ENCODE data around the gene FGFRL1.

The FGFRL1 gene

DNA sequence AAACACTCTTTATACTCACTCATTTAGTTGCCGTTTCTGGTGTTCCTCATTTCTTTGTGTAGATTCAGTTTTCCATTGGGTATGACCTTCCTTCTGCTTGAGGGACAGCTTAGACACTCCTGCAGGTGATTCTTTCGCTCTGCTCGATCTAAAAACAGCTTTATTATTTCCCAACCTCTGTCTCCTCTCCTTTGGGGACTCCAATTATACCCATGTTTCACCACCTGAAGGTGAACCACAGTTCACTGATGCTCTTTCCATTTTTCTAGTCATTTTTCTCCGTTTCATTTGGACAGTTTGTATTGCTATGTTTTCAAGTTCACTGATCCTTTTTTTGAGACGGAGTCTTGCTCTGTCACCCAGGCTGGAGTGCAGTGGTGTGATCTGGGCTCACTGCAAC lies 4.6 kb upstream of the FGFRL1 start:
- DNase-seq (ENCODE audit: low read depth in 3 of 3), result no peak

DNA sequence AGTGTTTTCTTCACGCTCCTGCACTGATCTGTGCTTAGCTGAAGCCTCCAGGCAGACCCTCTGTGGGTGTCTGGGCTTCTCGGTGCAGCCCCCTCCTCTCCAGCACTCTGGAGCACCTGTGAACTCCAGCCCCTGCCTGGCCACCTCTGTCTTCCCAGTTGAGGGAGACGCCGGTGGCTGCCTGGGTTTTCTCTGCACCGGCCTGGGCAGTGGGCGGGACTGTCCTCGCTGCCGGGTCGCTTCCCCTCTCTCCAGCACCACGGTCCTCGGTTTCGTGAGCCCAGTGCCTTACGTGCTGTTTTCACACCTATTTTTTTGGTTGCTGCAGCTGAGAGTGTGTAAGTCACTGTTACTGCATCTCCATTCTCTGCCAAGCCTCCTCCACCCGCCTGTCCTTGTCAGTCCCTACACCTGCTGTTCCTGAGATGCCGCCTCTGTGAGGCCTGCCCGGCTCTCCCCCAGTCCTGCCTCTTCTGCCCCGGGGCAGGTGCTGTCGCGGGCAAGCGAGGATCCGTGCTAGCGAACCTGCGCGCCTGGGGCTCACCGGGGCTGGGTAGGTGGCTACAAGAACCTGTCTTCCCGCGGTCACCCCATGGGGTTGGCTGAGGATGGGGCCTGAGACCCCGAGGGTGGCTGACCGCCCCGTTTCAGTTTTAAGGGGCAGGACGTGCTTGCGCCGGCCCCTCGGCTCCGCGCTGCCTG lies 2.4 kb upstream of the FGFRL1 start:
- peak in 1 of 3 experiments; percentile 19 for DNase-seq (ENCODE audit: low read depth in 3 of 3)

DNA sequence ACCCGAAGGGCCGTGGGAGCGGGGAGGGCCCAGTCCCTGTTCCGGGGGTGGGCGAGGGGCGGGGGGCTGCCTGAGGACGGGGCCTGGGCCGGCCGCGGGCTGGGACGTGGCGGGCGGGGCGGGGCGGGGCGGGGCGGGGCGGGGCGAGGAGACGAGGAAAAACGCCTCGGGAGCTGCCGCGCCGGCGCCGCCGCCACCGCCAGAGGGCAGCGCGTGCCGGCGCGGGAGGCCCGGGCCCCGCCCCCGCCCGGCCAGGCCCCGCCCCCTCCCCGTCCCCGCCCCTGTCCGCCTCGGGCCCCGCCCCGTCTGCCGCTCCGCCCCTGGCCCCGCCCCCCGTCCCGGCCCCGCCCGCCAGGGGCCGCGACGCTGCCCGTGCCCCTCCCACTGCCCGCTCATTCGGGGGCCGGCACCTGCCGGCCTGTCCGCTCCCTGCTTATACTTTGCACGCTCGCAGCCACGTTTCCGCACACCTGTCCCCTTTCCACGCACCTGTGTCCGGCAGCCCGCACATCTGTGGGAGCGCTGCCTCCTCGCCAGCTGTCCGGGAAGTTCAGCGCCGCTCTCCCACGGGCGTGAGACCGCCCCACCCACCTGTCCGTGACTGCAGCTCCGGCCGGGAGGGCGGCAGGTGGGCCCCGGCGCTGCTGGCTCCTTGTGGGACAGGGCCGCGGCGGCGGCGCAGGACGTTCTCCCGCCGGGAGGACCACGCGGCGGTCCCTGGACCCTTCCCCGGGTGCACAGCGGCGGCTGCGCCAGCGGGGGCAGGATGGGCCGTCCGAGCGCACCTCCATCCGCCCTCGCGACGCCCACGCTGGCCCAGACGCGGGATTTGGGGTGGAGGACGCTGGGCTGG lies 1.7 kb upstream of the FGFRL1 start:
- DNase-seq (ENCODE audit: low read depth in 3 of 3), result peak; percentile 55 to 77 (median 64)

DNA sequence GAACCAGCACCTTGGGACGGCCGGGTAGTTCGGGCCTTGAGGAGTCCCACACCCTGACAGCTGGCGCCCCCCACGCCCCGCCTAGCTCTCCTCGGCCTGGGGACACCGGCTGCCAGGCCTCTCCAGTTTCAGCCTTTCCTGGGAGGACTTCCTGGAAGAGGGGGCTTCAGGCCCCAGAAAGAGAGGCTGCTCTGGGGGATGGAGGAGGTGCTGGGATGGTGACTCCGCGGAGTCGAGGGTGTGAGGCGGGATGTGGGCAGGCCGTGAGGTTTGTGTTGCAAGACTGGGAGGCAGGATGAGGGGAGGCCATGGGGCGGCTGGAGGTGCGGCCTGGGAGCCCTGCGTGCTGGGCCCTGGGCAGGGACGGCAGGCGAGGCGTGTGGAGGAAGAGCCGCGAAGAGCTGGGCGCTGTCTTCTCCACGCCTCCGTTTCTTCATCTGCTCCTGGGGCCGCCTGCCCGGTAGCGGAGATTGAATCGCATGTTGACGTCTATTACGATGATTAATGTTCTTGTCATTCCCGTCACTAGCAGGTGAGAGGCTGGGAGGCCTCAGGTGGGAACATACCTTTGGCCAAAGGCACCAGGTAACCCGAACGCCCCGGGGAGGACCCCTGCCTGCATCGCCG lies 918 bp upstream of the FGFRL1 start:
- DNase-seq (ENCODE audit: low read depth in 3 of 3), result peak; percentile 31 to 46 (median 43)

DNA sequence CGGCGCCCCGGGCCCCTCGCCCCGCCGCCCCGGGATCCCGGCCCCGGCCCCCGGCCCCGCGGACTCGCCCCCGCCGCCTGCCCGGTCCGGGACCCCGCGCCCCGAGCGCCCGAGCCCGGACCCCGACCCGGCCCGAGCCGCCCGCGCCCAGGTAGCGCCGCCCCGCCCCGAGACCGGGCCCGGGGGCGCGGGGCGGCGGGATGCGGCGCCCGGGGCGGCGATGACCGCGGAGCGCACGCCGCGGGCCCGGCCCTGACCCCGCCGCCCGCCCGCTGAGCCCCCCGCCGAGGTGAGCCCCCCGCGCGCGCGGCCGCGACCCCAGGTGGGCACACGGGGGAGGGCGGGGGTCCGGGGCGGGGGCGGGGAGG lies 224 bp downstream of the FGFRL1 start:
- DNase-seq (ENCODE audit: low read depth in 3 of 3), result no peak

DNA sequence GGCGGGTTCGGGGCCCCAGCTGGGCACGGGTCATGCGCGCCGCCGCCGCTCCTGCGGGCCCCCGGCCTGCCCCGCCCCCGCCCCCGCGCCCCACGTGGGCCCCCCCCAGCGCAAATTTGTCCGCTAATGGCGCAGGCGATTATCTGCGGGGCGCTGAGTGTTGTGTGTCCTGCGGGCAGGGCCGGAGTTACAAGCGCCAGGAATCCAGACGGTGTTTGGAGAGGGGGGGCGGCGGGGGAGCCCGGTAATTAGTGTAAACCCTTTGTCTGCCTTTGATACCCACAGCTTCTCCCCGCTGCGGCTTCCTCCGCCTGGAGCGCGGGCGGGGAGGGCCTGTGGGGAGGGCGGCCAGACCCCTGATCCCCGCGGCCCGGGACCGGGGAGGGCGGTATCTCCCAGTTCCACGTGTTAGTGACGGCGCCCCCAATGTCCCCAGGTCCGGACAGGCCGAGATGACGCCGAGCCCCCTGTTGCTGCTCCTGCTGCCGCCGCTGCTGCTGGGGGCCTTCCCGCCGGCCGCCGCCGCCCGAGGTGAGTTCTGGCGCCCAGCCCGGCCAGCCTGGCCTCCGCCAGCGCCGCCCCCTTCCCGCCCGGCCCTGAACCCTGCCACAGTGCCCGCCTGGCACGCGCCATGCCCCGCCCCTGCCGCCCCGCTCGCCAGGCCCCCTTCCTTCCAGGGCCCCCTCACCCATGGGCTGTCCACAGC lies 761 bp downstream of the FGFRL1 start:
- peak in 2 of 3 experiments; percentile 13 to 26 for DNase-seq (ENCODE audit: low read depth in 3 of 3)

DNA sequence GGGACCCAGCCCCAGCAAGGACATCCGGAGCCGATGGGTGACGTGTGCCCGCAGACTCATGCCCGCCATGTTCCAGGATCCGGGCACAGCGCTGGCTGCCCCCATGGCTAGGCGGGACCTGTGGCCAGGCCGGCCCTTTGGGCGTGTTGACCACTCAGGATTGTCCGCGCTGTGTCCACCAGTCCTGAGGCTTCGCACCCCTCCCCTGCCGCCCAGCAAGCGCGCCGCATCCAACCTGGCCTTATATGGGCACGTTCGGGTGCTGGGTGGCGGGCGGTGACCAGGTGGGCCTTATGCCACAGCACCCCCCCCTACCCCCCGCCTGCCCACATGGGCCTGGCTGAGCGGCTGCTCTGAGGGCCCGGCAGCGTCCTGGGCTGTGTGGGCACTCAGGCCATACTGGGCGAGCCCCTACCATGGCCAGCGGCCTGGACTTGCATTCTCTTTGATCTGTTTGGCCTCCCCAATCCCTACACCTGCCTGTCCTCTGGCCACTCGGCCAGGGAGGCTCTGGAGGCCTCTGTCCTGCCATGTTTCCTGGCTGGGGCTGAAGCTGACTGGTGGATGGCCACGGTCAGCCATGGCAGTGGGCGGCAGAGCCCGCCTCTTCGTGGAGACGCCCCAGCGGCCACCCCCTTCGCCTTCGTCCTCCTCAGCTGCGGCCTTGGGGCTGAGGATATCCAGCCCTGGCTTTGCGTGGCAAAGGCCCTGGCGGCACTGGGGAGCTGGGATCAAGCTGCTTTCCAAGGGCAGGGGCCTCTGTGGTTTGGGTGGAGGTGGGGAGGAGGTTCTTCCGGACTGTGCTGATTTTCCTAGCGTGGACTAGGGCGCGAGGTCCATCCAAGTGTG lies 2.0 kb downstream of the FGFRL1 start:
- no peak for DNase-seq (ENCODE audit: low read depth in 3 of 3)

DNA sequence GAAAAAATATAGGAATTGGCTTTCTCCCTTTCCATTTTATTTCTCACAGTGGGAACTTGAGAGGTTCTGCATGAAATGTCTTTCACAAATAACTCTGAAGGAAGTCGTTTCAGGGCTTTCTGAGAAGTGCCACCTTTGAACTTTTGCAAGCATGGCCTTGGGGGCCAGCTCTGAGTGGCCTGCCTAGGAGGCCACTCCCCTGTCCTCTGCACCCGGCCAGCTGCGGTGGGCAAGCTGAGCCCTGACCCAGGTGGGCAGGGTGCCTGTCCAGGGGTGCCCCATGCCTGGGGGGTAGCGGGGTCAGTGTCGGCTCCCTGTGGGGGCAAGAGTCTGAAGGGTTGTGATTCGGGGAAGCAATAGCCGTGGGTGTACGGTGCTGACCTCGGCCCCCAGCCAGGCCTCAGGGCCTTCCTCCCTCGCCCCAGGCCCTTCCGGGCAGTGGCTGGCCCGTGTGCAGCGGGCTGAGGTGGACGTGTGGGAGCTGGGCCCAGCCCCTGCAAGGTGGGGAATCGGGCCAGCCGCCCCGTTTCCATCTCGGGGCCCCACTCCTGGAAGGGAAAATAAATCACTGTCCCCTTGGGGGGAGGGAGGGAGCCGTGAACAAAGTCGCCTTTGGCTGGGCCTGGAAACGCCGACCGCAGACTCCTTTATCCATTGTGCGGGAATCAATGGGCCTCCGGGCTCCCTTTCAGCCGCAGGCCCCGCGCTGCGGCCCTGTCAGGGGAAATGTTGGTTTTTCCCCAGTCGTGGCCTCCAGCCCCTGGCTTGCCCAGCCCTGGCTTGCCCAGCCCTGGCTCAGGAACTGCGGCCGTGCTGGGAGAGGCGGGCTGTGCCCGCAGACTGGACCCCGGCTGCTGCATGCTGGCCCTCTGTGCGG lies 3.1 kb downstream of the FGFRL1 start:
- DNase-seq (ENCODE audit: low read depth in 3 of 3), result no peak

DNA sequence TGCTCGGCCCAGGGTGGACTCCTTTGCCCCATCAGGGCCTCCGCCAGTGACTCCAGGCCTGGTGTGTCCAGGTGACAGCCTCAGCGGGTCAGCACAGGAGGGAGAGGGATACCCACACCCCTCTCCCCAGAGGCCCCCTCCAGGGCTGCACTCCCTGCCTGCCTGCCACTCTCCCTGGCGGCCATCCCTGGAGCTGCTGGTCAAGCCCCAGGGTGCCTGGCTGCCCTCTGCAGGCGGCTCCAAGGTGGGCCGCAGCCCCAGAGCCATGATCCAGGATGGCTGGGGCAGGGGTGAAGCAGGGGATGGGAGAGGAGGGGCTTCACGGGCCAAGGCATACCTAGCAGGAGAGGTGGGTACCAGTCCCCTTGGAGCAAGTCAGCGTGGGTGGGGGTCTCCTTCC lies 3.8 kb downstream of the FGFRL1 start:
- no peak for DNase-seq (ENCODE audit: low read depth in 3 of 3)

DNA sequence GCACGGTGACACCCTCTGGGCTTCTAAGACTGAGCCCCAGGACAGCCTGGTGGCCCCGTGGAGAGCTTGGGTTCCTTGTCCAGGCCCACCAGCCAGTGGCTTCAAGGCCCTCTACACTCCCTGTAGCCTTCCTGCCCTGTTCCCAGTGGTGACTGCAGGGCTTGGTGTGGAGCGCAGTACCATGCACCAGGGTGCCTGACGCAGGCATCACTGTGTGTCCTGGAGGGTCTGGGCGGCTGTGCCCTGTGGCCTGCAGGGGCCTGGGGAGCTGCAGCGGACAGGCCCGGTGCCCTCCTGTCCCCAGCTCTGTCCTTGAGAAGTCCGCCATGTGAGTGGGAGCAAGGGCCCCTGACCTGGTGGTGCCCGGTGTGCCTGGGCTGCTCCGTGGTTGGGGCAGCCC lies 4.3 kb downstream of the FGFRL1 start:
- DNase-seq (ENCODE audit: low read depth in 3 of 3), result no peak

DNA sequence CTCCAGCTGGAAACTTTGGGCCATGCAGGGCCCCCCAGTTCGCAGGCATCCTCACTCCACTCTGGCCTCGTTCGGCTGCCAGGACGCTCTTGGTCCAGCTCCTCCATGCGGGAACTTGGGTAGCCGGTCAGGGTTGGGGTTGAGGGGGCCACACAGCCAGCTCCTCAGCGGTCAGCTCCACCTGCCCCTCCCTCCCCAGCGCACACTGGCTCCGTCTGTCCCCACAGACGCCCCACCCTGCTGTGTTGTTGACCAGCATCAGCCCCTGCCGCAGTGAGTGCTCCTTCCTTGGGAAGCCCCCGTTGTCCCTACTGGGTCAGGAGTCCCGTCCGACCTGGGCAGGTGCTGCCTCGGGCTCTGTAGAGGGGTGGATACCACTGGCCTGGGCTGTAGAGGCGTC lies 5.8 kb downstream of the FGFRL1 start:
- no peak for DNase-seq (ENCODE audit: low read depth in 3 of 3)

DNA sequence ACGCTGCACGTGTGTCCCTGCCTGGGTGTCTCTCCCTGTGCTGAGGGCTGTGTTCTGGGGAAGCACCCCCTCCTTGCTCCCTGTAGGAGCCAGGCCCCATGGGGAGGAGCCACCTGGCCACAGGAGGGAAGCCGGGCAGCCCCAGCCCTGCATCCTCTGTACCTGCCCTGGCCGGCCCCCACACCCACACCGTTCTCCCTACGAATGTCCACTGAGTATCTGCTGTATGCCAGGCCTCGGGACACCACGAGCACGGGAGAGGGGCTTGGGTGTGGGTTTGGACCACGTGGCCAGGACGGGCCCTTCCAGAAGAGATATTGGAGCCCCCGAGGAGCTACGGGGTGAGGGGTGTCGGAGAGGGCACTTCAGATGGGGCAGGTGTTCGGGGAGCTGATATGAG lies 6.3 kb downstream of the FGFRL1 start:
- DNase-seq (ENCODE audit: low read depth in 3 of 3), result no peak

DNA sequence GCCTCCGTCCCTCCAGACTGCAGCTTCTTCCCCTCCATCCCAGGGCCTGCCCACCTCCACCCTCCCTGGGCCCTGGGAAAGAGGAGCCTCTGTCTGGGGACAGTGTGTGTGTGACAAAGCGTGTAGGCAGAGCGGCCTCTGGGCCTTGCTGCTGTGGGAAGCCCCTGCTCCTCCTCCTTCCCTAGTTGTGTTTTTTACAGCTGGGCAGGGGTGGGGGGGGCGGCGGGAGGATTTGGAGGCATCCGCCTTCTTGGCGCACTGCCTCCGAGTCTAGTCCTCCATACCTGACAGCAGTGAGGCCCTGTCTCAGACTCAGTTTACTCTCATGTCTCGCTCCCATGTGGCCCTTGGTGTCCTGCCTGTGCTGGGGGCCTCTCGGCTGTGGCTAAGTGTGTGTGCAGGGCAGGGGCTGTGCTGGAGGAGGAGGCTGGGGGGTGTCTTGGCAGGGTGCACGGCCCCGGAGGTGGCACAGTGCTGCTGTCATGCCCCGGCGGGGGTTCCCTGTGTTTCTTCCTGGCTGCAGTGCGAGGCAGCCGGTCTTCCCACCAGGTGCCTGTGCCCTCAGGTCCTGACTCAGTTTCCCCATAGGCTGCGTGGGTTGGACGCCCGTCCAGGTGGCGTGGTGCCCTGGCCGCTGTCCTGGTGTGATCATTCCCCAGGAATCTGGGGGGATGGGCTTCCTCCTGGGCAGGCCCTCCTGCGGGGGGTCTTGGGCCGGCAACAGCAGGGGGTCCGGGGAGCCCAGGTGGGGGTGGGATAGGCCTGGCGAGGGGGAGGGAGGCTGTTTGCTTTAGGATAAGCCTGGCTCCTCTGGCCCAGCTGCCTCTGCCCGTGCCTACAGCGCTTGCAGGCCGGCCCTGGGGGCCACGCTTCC lies 7.0 kb downstream of the FGFRL1 start:
- DNase-seq (ENCODE audit: low read depth in 3 of 3), result no peak

DNA sequence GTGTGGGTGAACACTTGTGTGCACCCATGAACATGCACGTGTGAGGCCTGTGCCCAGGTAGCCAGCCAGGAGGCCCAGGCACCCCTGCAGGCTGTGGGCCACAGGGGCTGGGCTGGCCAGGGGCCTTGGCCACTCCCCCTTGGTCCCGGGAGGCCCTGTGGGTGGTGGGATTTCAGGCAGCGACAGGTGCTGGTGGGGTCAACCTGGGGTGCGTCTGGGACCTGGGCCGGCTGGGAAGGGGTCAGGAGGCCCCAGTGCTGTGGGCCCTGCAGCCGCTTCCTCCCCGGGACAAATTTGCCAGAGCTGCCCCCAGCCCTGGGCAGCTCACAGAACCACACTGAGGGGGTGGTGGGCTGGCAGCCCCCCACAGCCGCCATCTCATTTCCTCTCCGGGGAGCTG lies 7.9 kb downstream of the FGFRL1 start:
- no peak for DNase-seq (ENCODE audit: low read depth in 3 of 3)

DNA sequence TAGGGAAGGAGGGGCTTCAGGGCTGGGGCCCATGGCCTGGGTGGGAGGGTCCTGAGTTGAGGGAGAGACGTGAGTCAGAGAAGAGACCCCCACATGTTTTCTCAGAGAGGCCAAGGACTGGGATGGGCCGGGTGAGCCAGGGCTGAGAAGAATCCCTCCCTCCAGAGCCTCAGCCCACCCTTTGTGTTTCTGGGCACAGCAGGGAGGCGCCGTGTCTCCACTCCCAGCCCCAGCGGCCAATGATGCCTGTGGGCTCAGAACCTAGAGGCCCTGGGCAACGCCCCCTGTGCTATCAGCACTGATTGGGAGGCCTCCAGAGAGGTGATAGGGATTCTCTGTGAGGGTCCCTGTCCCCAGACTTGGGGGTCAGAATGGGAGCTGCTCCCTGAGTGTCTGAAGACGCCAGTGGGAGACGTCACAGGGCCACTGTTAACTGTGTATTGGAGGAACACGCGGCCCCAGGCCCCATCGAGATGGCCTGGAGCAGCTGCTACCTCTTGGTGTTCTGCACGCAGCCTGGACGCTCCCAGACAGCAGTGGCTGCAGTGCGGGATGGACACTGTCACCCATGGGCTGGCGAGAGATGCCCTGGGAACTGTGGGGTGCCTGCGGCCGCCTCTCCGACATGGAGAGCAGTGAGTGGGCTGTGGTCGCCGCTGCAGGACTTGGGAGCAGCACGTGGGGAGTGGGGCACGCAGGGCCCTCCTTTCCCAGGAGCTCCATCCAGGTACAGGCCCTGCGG lies 8.5 kb downstream of the FGFRL1 start:
- no peak for DNase-seq (ENCODE audit: low read depth in 3 of 3)

DNA sequence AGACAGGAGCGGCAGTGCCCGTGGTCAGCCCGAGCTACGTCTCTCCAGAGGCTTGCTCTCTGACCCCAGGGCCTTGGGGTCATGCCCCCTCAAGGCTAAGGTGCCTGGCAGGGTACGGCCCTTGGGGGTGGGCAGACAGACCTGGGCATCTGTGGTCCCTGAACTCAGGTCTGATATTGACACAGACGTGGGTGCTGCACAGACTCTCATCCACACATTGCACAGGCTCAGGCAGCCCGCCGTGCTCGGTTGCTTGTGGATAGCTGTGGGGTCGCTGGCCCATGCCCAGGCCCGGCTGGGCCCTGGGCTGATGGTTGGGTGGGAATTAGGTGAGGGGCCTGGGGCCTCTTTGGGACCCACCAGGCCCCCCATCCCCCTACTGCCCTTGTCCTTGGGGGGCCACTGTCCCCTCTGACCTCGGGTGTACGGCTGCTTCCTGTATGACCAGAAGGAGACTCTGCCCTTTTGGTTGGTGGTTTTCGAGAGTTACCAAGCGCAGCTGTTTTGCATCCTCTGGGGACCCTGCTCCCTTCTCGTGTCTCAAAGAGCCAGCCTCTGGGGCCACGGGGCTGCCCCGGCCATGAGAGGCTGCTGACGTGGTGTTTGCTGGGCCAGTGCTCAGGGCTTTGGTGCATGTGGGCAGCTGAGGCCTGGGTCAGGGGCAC lies 10.1 kb downstream of the FGFRL1 start:
- DNase-seq (ENCODE audit: low read depth in 3 of 3), result no peak

DNA sequence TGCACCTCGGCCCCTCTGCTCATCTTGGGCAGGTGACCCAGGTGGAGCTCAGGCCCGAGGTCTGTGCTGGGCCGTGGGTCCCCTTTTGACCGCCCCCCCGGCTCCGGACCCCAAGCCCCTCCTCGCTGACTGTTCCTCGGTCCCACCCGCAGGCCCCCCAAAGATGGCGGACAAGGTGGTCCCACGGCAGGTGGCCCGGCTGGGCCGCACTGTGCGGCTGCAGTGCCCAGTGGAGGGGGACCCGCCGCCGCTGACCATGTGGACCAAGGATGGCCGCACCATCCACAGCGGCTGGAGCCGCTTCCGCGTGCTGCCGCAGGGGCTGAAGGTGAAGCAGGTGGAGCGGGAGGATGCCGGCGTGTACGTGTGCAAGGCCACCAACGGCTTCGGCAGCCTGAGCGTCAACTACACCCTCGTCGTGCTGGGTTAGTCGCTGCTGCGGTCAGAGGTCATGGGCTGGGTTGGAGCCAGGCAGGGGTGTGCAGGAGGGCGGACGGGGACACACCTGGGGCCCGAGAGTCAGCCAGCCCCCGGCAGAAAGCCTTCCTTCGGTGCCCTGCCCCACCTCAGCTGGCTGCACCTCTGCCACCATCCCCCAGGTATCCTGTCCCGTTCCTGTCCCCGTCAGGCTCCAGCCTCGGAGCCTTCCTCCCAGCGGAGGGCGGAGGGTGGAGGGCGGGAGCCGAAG lies 10.8 kb downstream of the FGFRL1 start:
- no peak for DNase-seq (ENCODE audit: low read depth in 3 of 3)

DNA sequence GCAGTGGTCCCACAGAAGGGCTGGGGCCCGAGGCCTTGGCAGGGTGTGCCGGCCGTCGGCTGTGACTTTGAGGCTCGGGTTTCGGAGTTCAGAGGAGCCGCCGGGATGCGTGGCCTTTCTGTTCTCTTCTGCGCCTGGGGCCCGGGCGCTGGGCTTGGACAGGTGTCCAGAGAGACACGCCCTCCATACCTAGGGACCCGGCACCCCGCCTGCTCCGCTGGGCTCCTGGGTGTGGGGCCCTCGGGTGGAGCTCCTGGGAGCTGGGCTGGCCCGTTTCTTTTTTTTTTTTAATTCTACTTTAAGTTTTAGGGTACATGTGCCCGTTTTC lies 11.3 kb downstream of the FGFRL1 start:
- DNase-seq (ENCODE audit: low read depth in 3 of 3), result no peak
